GM13977 (cell line): Measurements from ENCODE around the gene ESPN.

Source experiments
- DNase-seq: peaks from one replicate; pipeline ENCODE4 v3.0.0; 2012; ENCODE audit warnings: low spot score
- in situ Hi-C: fragments of 300-500 bp; cut with MboI; formaldehyde crosslinking; loops from one replicate; pipeline ENCODE4 v1.12.0; 2022; ENCODE audit warnings: low sequenced_read_pairs, low pct_unique_long_range_greater_than_20kb, mixed read lengths, inconsistent platforms; ENCODE audit not compliant: unreplicated experiment
- TF ChIP-seq, protein P1 (sequence below): IDR thresholded peaks from 2 replicates; pipeline ENCODE4 v1.5.1; 2012; ENCODE audit warnings: mild to moderate bottlenecking, control low read depth; ENCODE audit not compliant: insufficient read depth; ENCODE audit errors: extremely low read depth, missing control alignments

ESPN gene

DNA sequence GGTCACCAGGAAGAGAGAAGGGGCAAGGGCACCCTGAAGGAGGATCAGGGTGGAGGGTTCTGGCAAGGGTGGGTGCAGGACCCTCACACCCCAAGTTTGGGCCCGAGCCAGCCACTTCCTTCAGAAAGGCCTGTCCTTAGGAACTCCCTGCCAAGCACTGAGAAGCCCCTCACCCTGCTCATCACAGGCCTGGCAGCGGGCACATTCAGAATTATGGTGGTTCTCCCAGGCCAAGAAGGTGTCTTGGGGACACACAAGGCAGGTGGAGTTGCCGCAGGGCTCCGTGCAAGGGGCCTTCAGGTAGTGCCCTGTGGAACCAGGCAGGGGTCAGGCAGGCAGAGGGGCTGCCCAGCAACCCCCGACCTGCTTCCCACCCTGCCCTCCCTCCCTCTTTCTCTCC is 40.3 kb downstream of the ESPN start:
- in situ Hi-C loops, result no loop called here
- TF ChIP-seq, protein P1, sequence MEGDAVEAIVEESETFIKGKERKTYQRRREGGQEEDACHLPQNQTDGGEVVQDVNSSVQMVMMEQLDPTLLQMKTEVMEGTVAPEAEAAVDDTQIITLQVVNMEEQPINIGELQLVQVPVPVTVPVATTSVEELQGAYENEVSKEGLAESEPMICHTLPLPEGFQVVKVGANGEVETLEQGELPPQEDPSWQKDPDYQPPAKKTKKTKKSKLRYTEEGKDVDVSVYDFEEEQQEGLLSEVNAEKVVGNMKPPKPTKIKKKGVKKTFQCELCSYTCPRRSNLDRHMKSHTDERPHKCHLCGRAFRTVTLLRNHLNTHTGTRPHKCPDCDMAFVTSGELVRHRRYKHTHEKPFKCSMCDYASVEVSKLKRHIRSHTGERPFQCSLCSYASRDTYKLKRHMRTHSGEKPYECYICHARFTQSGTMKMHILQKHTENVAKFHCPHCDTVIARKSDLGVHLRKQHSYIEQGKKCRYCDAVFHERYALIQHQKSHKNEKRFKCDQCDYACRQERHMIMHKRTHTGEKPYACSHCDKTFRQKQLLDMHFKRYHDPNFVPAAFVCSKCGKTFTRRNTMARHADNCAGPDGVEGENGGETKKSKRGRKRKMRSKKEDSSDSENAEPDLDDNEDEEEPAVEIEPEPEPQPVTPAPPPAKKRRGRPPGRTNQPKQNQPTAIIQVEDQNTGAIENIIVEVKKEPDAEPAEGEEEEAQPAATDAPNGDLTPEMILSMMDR, result no peak
- DNase-seq, result no peak

DNA sequence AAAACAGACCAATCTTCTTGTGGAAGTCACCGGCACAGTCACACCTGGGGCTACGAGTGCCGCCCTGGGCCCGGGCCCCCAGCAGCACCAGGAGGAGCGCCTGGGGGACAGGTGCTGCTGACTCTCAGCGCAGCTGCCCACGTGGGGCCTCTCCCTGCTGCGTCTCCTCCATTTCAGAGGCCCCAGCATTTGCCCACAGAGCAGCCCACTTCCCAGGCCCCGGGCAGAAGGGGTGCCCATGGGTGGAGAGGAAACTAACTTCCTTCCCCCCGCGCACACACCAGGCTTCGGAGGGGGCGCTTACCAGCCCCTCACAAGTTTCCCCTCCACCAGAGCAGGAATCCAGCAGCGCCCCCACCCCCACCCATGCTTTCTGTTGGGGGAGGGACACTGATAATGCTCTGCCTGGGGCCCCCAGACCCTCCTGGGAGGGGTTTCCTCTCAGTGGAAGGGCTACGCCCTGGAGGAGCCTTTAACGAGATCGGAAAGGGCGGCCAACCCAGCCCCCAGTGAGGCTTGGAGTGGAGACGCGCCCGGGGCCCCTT is 41.0 kb downstream of the ESPN start:
- in situ Hi-C loops, result no loop called here
- TF ChIP-seq, protein P1, result no peak
- DNase-seq, result no peak

DNA sequence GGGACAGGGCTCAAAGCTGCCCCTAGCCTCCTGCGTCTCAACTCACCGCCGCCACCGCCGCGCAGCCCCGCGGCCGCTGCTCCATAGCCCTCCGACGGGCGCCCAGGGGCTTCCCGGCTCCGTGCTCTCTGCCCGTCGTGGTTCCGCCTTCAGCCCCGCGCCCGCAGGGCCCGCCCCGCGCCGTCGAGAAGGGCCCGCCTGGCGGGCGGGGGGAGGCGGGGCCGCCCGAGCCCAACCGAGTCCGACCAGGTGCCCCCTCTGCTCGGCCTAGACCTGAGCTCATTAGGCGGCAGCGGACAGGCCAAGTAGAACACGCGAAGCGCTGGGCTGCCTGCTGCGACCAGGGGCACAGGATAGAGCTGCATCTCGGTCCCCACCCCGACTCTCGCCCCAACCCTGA is 41.4 kb downstream of the ESPN start, which contains the start of gene TNFRSF25:
TNFRSF25 (minus strand) TSS at position 151 of the 400 bp plus-strand sequence; CDS start at position 85, 66 bp downstream.
- in situ Hi-C loops, result no loop called here

DNA sequence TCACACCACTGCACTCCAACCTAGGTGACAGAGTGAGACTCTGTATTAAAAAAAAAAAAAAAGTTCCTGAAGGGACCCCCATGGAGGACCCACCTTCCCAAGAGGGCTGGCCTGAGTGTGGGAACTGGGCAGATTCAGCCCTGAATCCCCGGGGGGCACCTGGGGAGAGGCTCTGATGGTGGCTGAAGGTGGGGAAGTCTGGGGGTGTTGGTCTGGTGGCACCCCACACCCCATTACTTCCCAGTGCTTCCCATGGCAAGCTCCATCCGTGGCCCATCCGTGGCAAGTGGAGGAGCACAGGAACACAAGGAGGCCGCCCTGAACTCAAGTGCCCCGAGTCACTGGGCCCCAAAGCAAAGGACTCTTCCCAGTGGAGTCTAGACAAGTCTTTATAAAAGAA is 42.2 kb downstream of the ESPN start:
- no peak for DNase-seq
- in situ Hi-C loops, result no loop called here
- TF ChIP-seq, protein P1, result no peak

More for the DNA sequence above, 41.4 kb downstream of the ESPN start, which contains the start of gene TNFRSF25:
- TF ChIP-seq, protein P1, result no peak
- DNase-seq, result no peak

DNA sequence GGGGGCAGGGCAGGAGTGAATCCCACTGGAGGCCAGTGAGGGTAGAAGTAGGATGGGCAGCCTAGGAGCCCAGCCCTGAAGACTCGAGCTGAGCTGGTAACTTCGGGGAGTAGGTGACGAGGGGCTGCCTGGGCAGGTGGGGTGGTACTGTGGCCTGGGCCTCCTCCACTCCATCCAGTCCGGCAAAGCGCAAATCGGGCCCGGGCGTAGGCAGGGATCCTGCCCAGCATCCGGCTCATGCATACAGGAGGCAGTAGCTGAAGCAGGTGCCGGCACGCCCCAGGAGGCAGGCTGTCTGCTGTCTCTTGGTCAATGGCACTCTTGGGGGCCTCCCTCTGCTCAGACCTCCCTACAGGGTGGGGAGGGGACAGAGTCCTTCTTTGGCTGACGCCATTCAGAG is 42.6 kb downstream of the ESPN start:
- DNase-seq, result no peak
- in situ Hi-C loops, result no loop called here
- TF ChIP-seq, protein P1, result no peak

DNA sequence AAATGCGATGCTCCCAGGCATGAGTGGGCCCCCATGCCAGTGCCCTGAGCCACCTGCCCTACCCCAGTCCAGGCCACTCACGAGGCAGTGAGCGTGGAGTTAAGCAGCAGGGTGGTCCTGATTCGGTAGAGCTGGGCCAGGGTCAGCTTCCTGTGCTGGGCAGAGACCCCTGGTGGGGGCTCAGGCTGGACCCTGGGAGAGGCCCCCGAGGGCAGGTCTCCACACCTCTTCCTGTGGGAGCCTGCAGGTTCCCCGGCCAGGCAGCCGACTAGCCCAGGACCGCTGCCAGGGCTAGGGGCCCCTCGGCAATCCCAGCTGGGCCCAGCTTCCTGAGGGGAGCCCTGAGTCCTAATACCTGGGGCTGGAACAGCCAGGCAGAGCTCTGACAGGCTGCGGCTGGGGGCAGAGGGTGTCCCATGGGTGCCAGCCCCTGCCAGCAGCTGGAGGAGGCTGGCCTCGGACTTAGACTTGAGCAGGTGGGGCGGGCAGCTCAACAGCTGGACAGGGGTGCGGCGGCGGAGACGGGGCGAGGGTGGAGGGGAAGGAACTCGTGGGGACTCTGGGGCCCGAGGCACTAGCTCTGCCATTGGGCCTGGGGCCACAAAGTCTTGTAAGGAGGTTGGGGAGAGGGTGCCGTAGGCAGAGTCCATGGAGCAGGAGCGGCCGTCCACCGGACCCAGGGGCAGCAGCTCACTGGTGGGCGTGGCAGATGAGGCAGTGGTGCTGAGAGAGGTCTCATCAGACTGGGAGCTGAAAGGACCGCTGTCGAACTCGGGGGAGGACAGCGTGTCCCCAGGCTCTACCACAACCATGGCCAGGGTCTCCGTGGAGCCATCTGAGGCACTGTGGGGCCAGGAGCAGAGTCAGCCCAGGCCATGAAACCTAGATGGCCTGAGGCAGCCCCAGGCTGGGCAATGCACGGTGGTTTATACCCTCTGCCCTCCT is 43.4 kb downstream of the ESPN start:
- in situ Hi-C loops, result no loop called here
- DNase-seq, result no peak
- TF ChIP-seq, protein P1, result no peak
